Neuronal stem cell (in vitro differentiated cells): ENCODE results near the gene RAX2.

Source experiments
- DNase-seq: peaks from one replicate; pipeline ENCODE4 v3.0.0-alpha.2; 2013; ENCODE audit warnings: low spot score
- H2AFZ ChIP-seq: one replicate; pipeline ENCODE4 v1.6.1; 2013; ENCODE audit warnings: mild to moderate bottlenecking, low read length, inconsistent platforms
- H2AK5ac ChIP-seq: 2 replicates; pipeline ENCODE4 v1.6.1; 2013; ENCODE audit warnings: low read depth, mild to moderate bottlenecking, inconsistent platforms, low read length, moderate library complexity, mixed read lengths
- H2BK120ac ChIP-seq: 2 replicates; pipeline ENCODE4 v1.6.1; 2013; ENCODE audit warnings: low read depth, mild to moderate bottlenecking, inconsistent platforms, low read length, moderate library complexity, mixed read lengths
- H2BK12ac ChIP-seq: one replicate; pipeline ENCODE4 v1.6.1; 2013; ENCODE audit warnings: low read length, inconsistent platforms
- H2BK15ac ChIP-seq: 2 replicates; pipeline ENCODE4 v1.6.1; 2013; ENCODE audit warnings: mild to moderate bottlenecking, low read length, inconsistent platforms, mixed read lengths
- H2BK5ac ChIP-seq: one replicate; pipeline ENCODE4 v1.6.1; 2013; ENCODE audit warnings: inconsistent platforms, mild to moderate bottlenecking, low read length, moderate library complexity
- H3K14ac ChIP-seq: one replicate; pipeline ENCODE4 v1.6.1; 2013; ENCODE audit warnings: low read length, inconsistent platforms
- H3K18ac ChIP-seq: 2 replicates; pipeline ENCODE4 v1.6.1; 2013; ENCODE audit warnings: low read length, inconsistent platforms
- H3K23ac ChIP-seq: 2 replicates; pipeline ENCODE4 v1.6.1; 2013; ENCODE audit warnings: low read depth, mild to moderate bottlenecking, mixed read lengths, low read length, inconsistent platforms; ENCODE audit not compliant: poor library complexity
- H3K27ac ChIP-seq: replicated peaks from 3 replicates; pipeline ENCODE4 v1.5.1; 2013; ENCODE audit warnings: low read length, inconsistent platforms
- H3K27me3 ChIP-seq, 3 experiments: 2 replicates each; pipeline ENCODE4 v1.6.1; 2013; ENCODE audit warnings: low read length in 3 of 3, mild to moderate bottlenecking in 2 of 3, inconsistent platforms in 1 of 3, low read depth in 1 of 3, mixed read lengths in 1 of 3, moderate library complexity in 1 of 3; ENCODE audit not compliant: control insufficient read depth in 3 of 3, insufficient read depth in 3 of 3
- H3K36me3 ChIP-seq, 2 donors: replicated peaks in 1 of 2; 2 replicates each; pipeline ENCODE4 v1.6.1; 2013; ENCODE audit warnings: low read length in 2 of 2; ENCODE audit not compliant: control insufficient read depth in 2 of 2, insufficient read depth in 2 of 2
- H3K4ac ChIP-seq: 2 replicates; pipeline ENCODE4 v1.6.1; 2013; ENCODE audit warnings: inconsistent platforms, mild to moderate bottlenecking, low read length, moderate library complexity
- H3K4me1 ChIP-seq, 2 donors: 1 replicate in 1 of 2; 2 replicates in 1 of 2; pipeline ENCODE4 v1.6.1; 2013; ENCODE audit warnings: low read length in 2 of 2, low read depth in 1 of 2; ENCODE audit not compliant: control insufficient read depth in 2 of 2, insufficient read depth in 1 of 2
- H3K4me2 ChIP-seq: one replicate; pipeline ENCODE4 v1.6.1; 2013; ENCODE audit warnings: mild to moderate bottlenecking, low read length, inconsistent platforms; ENCODE audit not compliant: insufficient read depth, poor library complexity, severe bottlenecking
- H3K4me3 ChIP-seq, 2 donors: 2 replicates each; pipeline ENCODE4 v1.5.1; 2013; ENCODE audit warnings: low read length in 2 of 2, mild to moderate bottlenecking in 2 of 2, inconsistent platforms in 1 of 2, moderate library complexity in 1 of 2
- H3K79me1 ChIP-seq: one replicate; pipeline ENCODE4 v1.6.1; 2013; ENCODE audit warnings: low read depth, mild to moderate bottlenecking, inconsistent platforms, low read length, moderate library complexity
- H3K9ac ChIP-seq: one replicate; pipeline ENCODE4 v1.6.1; 2013; ENCODE audit warnings: mild to moderate bottlenecking, low read depth, low read length, inconsistent platforms; ENCODE audit not compliant: poor library complexity
- H3K9me3 ChIP-seq, 2 donors: replicated peaks in 1 of 2; 2 replicates each; pipeline versions ENCODE3 to v1.6.1; 2013; ENCODE audit warnings: low read length in 2 of 2, mild to moderate bottlenecking in 2 of 2, inconsistent platforms in 1 of 2, low read depth in 1 of 2, mixed read lengths in 1 of 2, moderate library complexity in 1 of 2; ENCODE audit not compliant: control insufficient read depth in 2 of 2, insufficient read depth in 1 of 2
- H4K8ac ChIP-seq: one replicate; pipeline ENCODE4 v1.6.1; 2013; ENCODE audit warnings: low read depth, mild to moderate bottlenecking, inconsistent platforms, low read length, moderate library complexity
- H4K91ac ChIP-seq: one replicate; pipeline ENCODE4 v1.6.1; 2013; ENCODE audit warnings: low read length, low read depth, mild to moderate bottlenecking, inconsistent platforms; ENCODE audit not compliant: poor library complexity
- WGBS, 2 donors: extraction: QIAGEN DNeasy Blood & Tissue Kit; methylation state at CpG; one replicate each; pipeline ENCODE4 v1.1.7; 2013; ENCODE audit warnings: missing lambda C conversion rate in 2 of 2, mixed read lengths in 1 of 2; ENCODE audit not compliant: insufficient read length in 2 of 2, insufficient replicate concordance in 1 of 2; ENCODE audit errors: extremely low coverage in 2 of 2; 5-methylcytosine and 5-hydroxymethylcytosine counted together

The RAX2 gene

GRCh38 chr19:3750211-3750610, 21.8 kb downstream of the RAX2 start:
- H3K27me3 ChIP-seq, result no peaks in the 10 kb centered on the region
- H2AK5ac ChIP-seq, result no peak overlapping the region
- H3K23ac ChIP-seq, result no peak overlapping the region
- H2AFZ ChIP-seq, result no peak overlapping the region
- H2BK120ac ChIP-seq, result no peak overlapping the region
- H3K27ac ChIP-seq, result no peak overlapping the region
- H4K8ac ChIP-seq, result no peak overlapping the region
- no peak overlapping the region for H3K4me2 ChIP-seq
- H2BK5ac ChIP-seq, result peak overlapping the region; percentile 13
- H3K4me3 ChIP-seq, result no peak overlapping the region
- no peak overlapping the region for H3K18ac ChIP-seq
- H2BK12ac ChIP-seq, result no peak overlapping the region
- peaks cover 12 to 15% of the 10 kb centered on the region in 2 donors for H3K36me3 ChIP-seq
- no peak for DNase-seq
- WGBS, 2 donors, result no CpG with 5 or more reads among the region's 2 CpGs
- peaks cover 7% of the 10 kb centered on the region for H3K79me1 ChIP-seq
- H3K4ac ChIP-seq, result no peak overlapping the region
- H4K91ac ChIP-seq, result no peak overlapping the region
- H3K9me3 ChIP-seq, result no peaks in the 10 kb centered on the region
- no peaks in the 10 kb centered on the region for H3K4me1 ChIP-seq
- H3K14ac ChIP-seq, result no peak overlapping the region
- H2BK15ac ChIP-seq, result no peak overlapping the region
- H3K9ac ChIP-seq, result no peak overlapping the region

GRCh38 chr19:3748965-3749364, 23.1 kb downstream of the RAX2 start:
- Histone ChIP-seq H3K9me3 (no peaks in the 10 kb centered on the region), H2BK12ac (no peak overlapping the region), H4K91ac (no peak overlapping the region), H2BK15ac (no peak overlapping the region), H2BK120ac (no peak overlapping the region), H2AK5ac (no peak overlapping the region), H3K9ac (no peak overlapping the region), H3K4me1 (no peaks in the 10 kb centered on the region), H3K27me3 (no peaks in the 10 kb centered on the region), H3K14ac (no peak overlapping the region), H2AFZ (no peak overlapping the region), H3K4me3 (no peak overlapping the region), H3K4ac (no peak overlapping the region), H3K4me2 (no peak overlapping the region), H4K8ac (no peak overlapping the region), H3K79me1 (peaks cover 4% of the 10 kb centered on the region), H3K27ac (no peak overlapping the region), H2BK5ac (no peak overlapping the region), H3K36me3 (peaks cover 12 to 15% of the 10 kb centered on the region in 2 donors), H3K23ac (no peak overlapping the region), H3K18ac (no peak overlapping the region)
- no CpG with 5 or more reads among the region's 8 CpGs for WGBS, 2 donors
- no peak for DNase-seq

GRCh38 chr19:3746371-3747056, 25.5 kb downstream of the RAX2 start:
- H3K79me1 ChIP-seq, result peaks cover 2% of the 10 kb centered on the region
- H2AK5ac ChIP-seq, result no peak overlapping the region
- H3K36me3 ChIP-seq, result peaks cover 10 to 12% of the 10 kb centered on the region in 2 donors
- H2BK15ac ChIP-seq, result no peak overlapping the region
- H3K27ac ChIP-seq, result no peak overlapping the region
- H2BK12ac ChIP-seq, result peak overlapping the region; percentile 31
- peak overlapping the region; percentile 21 for H3K9ac ChIP-seq
- no peak overlapping the region for H3K23ac ChIP-seq
- no peak overlapping the region for H3K4ac ChIP-seq
- H3K4me3 ChIP-seq, result no peak overlapping the region
- no peak for DNase-seq
- no peak overlapping the region for H3K4me2 ChIP-seq
- H2AFZ ChIP-seq, result no peak overlapping the region
- no CpG with 5 or more reads among the region's 31 CpGs for WGBS, 2 donors
- H3K27me3 ChIP-seq, result no peaks in the 10 kb centered on the region
- no peak overlapping the region for H2BK120ac ChIP-seq
- H3K14ac ChIP-seq, result no peak overlapping the region
- H4K91ac ChIP-seq, result no peak overlapping the region
- no peak overlapping the region for H3K18ac ChIP-seq
- H4K8ac ChIP-seq, result peak overlapping the region; percentile 43
- H3K9me3 ChIP-seq, result no peaks in the 10 kb centered on the region
- no peaks in the 10 kb centered on the region for H3K4me1 ChIP-seq
- H2BK5ac ChIP-seq, result no peak overlapping the region

- DNase-seq, result no peak
- H3K4me2 ChIP-seq, result no peak overlapping the region
- no peak overlapping the region for H3K9ac ChIP-seq
- no peak overlapping the region for H3K23ac ChIP-seq
- H4K91ac ChIP-seq, result no peak overlapping the region
- no peaks in the 10 kb centered on the region for H3K9me3 ChIP-seq
- H3K4ac ChIP-seq, result no peak overlapping the region
- H2BK120ac ChIP-seq, result no peak overlapping the region
- no peak overlapping the region for H3K18ac ChIP-seq
- H2BK5ac ChIP-seq, result no peak overlapping the region
- no peak overlapping the region for H2AK5ac ChIP-seq
- no peaks in the 10 kb centered on the region for H3K4me1 ChIP-seq
- no peaks in the 10 kb centered on the region for H3K27me3 ChIP-seq
- H3K79me1 ChIP-seq, result peaks cover 2% of the 10 kb centered on the region
- H2BK15ac ChIP-seq, result no peak overlapping the region
- no peak overlapping the region for H2AFZ ChIP-seq
- no peak overlapping the region for H3K14ac ChIP-seq
- WGBS, 2 donors, result no CpG with 5 or more reads among the region's 8 CpGs
- peaks cover 6 to 9% of the 10 kb centered on the region in 2 donors for H3K36me3 ChIP-seq
- no peak overlapping the region for H4K8ac ChIP-seq
- H3K27ac ChIP-seq, result no peak overlapping the region
- no peak overlapping the region for H2BK12ac ChIP-seq
- H3K4me3 ChIP-seq, result no peak overlapping the region
Measured at GRCh38 chr19:3745363-3746045, 26.5 kb downstream of the RAX2 start.
